GM21447 (cell line): ENCODE results near the gene CNPPD1.
A peak's percentile ranks its signal among the peaks of the same experiment; 100 is the strongest.

Experiments
- ATAC-seq: cut with Tn5 transposase; IDR thresholded peaks from one replicate; pipeline ENCODE4 v1.9.1; 2021; ENCODE audit not compliant: unreplicated experiment

The CNPPD1 gene

DNA sequence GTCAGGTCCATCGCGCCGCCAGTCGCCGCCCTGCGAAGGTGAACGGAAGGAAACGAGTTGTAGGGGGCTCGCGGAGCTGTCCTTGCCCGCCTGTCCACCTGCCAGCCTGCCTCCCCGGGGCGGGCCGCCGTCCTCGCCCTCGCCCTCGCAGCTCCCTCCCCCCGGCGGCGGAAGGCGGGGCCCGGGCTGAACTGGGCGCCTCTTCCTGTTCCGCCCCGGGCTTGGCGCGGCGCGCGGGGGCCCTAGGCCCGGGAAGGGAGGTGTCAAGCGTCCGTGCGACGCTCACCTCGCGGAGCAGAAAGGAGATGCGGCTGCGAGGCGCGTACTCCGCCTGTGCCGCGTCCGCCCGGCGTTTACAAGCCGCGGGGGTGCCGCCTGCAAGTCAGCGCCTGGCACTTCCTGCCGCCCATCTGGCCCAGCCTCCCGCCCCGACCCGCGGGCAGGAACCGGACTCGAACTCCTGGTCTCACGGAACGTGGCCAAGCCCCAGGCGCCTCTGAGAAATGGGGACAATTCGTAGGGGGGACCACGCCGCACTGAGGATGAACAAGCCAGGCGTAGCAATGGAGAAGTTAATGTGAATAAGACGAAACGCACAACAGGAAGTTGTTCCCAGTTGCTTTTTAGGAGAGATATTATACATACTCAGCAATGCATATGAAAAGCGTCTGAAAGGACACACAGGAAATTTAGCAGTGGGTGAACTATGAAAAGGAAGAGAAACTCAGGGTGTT is at the start of gene CNPPD1:
Gene CNPPD1 (minus strand): TSS at position 108 of the 734 bp plus-strand sequence. CDS start 97 bp downstream, at position 11.
- peak; percentile 65 for ATAC-seq

DNA sequence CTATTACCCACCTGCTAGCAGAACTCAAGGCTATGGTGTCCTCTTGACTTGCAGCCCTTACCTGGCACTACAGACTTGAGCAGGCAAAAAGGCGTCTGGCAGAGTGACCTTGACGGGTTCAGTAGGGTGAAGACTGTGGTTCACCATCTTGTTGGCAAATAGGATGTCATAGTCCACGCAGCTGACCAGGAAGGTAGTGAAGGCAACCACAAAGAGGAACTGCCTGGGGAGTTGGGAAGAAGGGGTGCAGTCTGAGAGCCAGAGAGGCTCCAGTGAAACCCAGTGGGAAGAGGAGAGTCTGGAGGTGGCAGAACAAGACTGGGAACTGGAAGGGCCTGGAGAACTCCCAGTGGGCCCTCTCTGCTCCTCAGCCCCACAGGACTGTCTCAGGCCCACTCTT is 48.6 kb upstream of the CNPPD1 start:
- ATAC-seq: no peak

DNA sequence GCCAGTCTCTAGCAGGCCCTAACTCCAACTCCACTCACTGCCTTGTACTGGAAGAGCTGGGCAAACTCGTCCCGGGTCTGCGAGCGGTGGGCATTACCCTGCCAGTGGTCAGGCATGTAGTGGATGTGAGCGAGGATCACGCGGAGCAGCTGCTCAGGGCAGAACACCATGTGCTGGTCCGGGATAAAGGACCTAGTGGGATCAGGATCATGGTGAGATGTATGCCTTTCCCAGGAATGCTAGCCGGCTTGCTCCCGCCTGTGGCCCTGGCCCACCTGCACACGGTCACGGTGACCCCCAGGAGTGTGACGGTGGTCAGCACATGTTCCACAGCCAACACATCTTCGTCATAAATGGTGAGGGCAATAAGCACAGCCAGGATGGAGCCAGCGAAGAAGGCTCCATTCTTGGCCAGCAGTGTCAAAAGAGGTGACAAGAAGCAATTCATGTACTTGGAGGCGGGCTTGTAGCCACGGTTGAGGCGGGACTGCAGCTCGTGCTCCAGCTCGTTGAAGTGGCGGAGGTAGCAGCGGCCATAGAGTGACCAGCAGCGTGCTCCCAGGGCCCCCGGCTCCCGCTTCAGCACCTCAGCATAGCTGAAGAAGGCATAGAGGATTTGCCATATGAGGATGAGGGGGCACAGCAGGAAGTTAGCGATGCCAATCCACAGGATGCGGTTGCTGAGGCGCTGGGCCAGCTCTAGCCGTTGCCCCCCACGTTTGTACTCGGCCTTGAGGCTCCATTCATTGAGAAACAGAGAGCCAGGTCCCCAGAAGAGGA is 47.3 kb upstream of the CNPPD1 start:
- no peak for ATAC-seq

DNA sequence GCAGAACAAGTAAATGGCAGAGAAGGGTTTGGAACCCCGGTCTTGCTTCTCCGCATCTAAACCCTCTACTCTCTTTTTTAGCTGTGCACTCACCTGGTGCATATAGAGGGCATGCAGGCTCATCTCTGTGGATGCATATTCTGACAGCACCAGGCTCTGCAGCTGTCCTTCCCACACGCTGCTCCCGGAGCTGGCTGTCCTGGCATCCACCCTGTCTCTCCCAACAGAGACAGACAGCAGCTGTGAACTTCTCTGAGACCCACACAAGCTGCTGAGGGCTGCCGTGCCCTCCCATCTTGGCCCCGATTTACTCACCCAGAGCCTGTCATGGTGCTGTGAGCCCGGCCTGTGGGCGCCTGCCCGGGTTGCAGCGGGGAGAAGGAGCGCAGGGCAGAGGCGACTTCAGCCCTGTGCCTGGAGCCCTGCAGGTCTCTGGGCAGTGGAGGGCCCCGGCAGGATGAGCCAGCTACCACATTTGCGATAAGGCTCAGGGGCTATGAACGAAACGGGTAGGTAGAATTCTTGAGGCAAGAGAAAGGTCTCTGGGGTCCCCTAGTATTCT is 45.3 kb upstream of the CNPPD1 start:
- ATAC-seq: no peak

DNA sequence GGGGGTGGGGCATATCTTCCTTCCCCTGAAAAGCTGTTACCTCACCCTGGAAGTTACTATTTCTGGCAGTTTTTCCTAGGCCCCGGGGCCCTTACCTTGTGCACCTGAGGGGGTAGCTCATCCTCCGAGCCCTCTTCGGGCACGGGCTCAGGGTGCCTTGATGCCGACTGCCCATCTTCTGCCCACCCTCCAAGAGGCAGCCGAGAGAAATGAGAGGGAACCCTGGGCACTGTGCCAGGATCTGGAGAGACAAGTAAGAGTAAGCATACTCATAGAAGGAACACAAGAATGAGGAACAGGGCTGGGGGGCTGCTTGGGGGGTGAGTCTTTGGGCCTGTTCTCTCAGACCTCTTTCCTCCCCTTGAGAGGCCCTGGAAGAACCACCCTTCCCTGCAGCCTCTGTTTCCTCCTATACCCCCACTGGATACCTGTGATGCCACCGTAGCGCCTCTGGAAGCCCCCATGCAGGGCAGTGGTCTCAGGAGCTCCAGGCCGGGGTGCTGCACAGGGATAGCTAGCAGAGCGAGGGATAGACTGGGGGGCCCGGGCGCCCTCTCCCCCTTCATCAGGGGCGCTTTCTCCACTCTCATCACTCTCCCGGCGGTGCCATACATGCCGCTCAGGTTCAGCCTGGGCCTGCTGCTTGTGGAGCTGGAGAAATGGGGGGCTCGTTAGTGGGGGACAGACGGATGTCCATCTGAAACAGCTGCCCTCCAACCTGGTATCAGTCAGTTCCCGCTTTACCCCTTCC is 44.1 kb upstream of the CNPPD1 start:
- no peak for ATAC-seq

DNA sequence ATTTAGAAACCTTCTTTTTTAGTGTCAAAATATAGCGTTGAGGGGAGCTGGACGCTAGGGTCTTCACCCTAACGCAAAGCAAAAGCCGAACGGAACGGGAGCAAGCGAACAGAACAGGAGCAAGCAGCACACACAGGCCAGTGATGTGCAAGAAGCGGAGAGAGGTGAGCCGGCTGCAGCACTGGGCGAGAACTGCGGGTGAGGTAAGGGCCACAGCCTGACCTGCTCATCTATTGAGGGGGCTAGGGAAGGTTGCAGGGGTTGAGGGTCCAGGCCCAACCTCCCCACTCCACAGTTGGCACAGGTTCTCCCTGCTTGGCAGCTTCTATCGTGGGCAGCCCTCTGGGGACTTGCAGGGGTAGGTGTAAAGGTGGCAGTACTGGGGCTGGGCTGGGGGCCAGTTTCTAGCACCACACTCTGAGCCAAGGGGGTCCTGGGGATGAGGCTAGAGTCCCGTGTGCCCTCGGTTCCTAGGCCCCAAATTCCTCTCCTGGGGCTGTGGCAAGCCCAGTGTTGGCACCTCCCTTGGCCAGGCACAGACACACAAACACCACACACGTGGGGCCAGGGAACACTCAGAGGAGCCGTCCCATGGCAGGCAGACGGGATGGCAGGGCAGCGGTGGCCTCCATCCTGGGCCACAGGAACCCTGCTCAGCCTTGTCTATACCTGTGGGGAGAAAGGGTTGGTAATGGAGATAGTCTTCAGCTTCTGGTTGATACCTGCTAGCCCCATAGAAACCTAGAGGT is 43.2 kb upstream of the CNPPD1 start:
- ATAC-seq: no peak

DNA sequence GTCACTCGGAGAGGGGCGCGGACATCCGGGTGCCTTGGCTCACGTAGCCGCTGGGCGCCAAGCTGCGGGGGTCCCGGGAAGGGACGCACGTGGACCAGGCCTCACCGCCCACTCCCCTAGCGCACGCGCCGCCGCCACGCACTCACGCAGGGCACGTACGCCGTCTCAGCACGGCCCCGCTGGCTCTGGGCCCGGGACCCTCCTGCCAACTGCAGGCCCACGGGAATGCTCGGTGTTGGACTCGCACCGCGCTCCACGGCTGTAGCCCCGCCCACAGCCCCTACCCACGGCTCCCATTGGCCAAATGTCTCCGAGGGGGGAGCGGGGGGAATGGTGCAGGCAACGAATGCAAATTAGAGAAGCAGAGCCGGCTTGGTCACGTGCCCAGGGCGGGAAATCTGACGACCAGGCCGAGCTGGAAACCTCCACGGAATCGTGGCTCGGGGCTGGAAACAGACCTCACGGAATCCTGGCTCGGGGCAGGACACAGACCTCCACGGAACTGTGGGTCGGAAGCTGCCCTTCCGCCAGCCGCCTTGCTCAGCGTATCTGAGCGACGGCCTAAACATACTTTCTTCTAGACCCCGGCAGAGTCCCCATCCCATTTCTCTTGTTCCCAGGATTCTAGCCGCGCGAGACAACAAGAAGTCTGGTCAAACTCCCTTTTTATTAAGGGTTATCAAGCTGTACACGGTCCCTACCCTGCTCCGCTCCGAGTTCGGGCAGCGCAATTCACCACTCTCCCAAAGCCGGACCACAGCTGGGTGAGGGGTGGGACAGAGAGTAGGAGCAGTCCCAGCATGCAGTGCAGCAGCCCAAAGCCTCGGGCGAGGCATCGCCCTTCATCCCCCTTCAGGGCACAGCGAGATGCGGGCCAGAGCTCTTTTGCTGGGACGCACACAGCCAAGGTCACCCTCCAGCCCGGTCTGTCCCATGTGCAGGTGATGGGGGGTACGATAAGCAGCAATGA is 42.3 kb upstream of the CNPPD1 start, which contains the start of gene ABCB6:
Gene ABCB6 (minus strand): TSS at position 227 of the 970 bp plus-strand sequence. CDS start 285 bp downstream, outside the sequence.
- ATAC-seq: peak; percentile 84

DNA sequence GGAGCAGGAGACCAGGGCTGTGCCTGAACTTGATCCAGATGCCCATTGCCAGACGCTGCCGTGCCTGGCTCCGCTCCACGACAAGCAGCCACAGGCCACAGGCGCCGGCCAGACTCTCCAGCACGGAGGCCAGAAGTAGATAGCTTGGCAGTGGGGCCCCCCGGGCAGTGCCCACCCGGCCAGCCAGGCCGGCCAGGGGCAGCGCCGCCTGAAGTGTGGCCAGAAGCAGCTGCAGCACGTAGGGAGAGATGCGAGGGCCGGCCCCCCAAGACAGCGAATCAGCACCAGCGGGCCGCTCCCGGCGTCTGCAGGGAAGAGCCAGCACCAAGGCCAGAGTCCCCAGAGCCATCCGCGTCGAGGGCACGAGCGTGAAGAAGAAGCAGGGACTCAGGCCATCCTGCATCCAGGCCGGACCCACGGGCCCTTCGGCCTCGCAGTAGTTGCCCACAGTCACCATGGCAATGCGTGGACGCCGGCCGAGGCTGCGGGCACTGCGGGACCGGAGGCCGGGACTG is 41.5 kb upstream of the CNPPD1 start:
- ATAC-seq: peak; percentile 34

DNA sequence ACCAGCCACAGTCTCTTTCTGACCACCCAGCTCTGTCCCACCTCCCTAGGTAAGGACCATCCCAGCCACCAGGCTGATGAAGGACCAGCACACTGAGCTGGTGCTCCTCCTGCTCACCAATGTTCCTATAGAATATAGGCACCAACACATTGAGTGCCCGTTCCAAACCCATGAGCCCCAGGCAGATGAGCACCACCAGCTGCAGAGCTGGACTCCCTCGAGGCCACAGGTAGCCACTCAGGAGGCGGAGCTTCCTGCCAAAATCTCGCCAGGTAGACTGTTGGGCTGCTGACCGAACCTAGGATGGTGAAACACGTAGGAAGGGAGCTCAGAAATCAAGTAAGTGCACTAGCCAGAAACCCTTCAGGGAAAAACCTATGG is 39.8 kb upstream of the CNPPD1 start:
- ATAC-seq: no peak

DNA sequence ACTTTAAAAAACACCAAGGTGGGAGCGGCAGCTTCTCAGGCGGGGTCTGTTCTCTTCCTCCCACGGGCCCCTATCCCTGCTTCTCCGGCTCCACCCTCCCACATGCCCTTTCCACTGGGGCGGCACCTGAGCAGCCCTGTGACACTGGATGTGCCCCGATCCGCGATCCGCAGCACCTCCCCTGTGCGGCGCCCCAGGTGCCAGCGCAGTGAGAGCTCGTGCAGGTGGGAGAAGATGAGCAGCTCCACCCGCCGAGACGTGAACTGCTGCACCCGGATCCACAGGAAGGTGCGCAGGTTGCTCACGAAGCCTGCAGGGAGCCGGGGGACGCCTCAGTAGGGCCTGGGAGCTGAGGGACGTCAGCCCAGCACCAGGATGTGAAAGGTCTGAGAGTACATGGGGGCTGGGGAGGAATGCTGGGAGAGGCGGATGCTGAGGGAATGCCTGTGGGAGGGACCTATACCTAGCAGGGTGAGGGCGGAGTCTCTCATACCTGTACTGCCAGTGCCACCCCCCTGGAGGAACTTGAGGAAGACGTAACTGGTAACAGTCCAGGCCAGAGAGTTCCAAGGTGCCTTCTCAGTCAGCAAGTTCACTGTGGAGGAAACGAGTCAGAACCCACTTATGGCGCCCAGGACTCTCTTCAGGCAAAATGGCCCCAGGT is 39.3 kb upstream of the CNPPD1 start:
- ATAC-seq: no peak

DNA sequence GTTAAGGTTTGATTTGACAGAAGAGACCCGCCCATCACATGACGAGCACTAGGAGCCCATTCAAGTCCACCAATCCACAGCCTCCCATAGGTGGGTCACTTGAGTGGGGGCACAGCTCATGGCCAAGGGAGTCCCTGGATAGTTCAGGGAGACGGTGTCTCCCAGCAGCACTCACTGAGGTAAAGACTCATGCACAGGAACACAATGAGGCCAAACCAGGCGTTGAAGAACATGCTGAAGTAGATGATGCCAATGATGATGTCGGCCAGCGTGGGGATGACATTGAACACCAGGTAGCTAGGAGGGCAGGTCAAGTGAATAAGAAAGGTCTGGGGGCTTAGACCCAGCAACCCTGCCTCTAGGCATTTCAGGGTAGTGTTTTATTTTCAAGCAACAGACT is 38.1 kb upstream of the CNPPD1 start:
- ATAC-seq: no peak

DNA sequence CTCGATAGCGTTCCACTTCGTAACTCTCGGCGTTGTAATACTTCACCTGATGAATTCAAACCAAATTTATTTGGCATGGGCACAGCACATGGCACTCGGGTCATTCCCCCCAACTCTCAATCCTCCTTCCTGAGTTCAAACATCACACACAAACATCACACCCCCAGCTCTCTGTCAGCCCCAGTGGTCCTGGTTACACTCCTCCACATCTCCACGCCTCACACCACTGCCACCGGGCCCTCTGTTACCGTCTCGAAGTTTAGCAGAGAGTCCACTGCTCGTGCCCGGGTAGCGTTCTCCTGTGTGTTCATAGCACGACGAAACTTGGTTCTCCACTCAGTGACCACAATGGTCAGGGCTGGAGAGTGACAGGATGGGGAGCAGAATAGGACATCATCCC is 37.4 kb upstream of the CNPPD1 start:
- ATAC-seq: no peak

DNA sequence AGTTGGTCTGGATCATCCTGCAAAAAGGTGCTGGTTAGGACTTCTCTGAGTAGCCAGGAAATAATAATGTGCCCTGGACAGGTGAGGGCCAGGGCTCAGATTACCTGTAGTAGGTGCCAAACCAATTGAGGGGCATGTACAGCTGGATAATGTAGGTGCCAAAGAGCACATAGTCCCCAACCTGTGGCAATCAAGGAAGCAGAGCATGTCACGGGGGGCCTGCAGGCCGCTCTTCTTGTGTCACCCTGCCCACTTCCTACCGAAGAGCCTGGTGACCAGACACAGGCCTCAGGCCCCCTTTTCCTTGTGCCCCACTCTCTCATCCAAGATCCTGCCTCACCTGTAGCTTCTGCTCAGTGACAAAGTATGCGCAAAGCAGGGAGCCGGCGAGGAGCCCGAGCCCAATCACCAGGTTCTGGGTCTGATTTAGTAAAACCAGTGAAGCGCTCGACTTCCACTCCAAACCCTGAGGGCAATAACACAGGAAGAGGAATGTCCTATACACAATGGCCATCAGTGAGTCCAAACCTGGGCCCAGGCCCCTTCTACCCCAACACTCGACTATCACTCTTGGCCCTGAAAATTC is 36.9 kb upstream of the CNPPD1 start:
- no peak for ATAC-seq

DNA sequence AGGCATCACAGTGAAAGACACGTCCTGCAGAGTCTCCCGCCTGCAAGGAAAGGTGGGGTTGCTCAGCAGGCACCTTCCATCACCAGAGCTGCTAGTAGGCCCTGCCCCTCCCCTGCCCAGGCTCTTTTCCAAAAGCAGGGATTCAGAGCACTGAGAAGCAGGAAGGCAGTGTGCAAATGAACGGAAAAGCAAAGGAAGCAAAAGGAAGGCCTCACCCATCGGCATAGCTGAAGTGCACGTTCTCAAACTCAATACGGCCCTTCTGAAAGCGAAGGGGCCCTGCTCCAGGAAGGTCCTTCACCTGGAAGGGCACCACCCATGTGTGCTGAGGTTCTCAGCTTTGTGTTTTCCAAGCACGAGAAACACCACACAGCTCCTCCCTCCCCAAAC is 36.3 kb upstream of the CNPPD1 start:
- no peak for ATAC-seq

DNA sequence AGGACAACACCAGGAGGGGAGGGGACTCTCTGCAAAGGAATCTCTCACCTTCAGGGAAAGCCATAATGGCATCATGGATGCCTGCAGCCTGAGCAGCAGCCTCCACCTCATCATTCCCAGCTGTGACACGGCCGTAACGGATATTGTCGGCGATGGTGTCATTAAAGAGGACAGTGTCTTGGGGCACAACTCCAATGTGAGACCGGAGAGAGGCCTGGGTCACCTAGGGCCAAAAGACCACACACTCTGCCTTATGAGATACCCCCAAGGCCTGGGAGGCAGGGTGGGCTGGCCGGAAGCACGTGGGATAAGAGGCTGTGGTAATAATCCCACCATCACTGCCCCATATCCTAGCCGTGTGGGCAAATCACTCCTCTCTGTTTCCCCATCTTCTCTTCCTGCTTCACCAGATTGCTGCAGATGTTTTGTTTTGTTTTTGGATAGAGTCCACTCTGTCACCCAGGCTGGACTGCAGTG is 34.2 kb upstream of the CNPPD1 start:
- no peak for ATAC-seq

DNA sequence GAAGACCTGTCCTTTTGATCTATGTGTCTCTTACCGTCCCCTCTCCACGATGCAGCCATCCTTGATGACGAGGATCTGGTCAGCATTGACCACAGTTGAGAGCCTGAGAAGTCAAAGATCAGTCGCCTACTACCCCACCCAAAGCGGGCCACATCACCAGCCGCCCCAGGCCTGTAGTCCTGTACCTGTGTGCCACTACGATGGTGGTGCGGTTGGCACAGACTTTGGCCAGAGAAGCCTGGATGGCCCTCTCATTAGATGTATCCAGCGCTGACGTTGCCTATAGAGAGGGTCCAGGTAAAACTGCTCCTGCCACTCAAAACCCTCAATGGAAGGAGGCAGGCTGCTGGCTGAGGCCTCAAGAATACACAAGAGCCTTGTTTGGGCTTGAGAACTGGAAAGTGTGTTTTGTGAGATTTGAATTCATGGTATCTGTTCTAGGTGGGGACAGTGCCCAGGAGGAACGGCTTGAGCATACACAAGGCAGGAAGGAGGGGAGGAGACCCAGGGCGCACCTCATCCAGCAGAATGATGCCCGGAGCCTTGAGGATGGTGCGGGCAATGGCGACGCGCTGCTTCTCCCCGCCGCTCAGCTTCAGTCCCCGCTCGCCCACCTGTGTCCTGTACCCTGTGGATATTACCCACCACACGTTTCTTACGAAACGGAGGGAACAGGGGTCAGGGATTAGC is 33.6 kb upstream of the CNPPD1 start:
- no peak for ATAC-seq
